Ishikawa (cell line): ENCODE data around the gene PKP4.

ENCODE experiments used
- CEBPB ChIP-seq: IDR thresholded peaks from 2 replicates; pipeline ENCODE4 v1.6.1; 2012
- CREB1 ChIP-seq: IDR thresholded peaks from 2 replicates; pipeline ENCODE4 v1.6.1; 2012; ENCODE audit warnings: low read depth
- EGR1 ChIP-seq: IDR thresholded peaks from 2 replicates; pipeline ENCODE4 v1.6.1; 2012
- EP300 ChIP-seq: IDR thresholded peaks from 2 replicates; pipeline ENCODE4 v1.6.1; 2012; ENCODE audit warnings: borderline replicate concordance
- FOXM1 ChIP-seq: IDR thresholded peaks from 2 replicates; pipeline ENCODE4 v1.6.1; 2012; ENCODE audit warnings: low read depth, borderline replicate concordance
- MAX ChIP-seq: IDR thresholded peaks from 2 replicates; pipeline ENCODE4 v1.6.1; 2012
- NFIC ChIP-seq: IDR thresholded peaks from 2 replicates; pipeline ENCODE4 v1.6.1; 2012
- RAD21 ChIP-seq: IDR thresholded peaks from 2 replicates; pipeline ENCODE4 v1.6.1; 2012; ENCODE audit warnings: low read depth
- REST ChIP-seq: IDR thresholded peaks from 2 replicates; pipeline ENCODE4 v1.6.1; 2012; ENCODE audit warnings: low read depth, mild to moderate bottlenecking
- TAF1 ChIP-seq: IDR thresholded peaks from 2 replicates; pipeline ENCODE4 v1.6.1; 2012; ENCODE audit warnings: low read depth, mild to moderate bottlenecking
- TCF12 ChIP-seq: IDR thresholded peaks from 2 replicates; pipeline ENCODE4 v1.6.1; 2012; ENCODE audit warnings: low read depth
- TEAD4 ChIP-seq: IDR thresholded peaks from 2 replicates; pipeline ENCODE4 v1.6.1; 2012
- USF1 ChIP-seq: IDR thresholded peaks from 2 replicates; pipeline ENCODE4 v1.6.1; 2012
- YY1 ChIP-seq: IDR thresholded peaks from 2 replicates; pipeline ENCODE4 v1.6.1; 2012; ENCODE audit warnings: low read depth
- ZBTB7A ChIP-seq: IDR thresholded peaks from 2 replicates; pipeline ENCODE4 v1.6.1; 2012; ENCODE audit warnings: low read depth

PKP4 gene

GRCh38 chr2:158482594-158482993 lies 25.8 kb downstream of the PKP4 start:
- TF ChIP-seq CEBPB (no peak), MAX (no peak), ZBTB7A (no peak), YY1 (no peak), EGR1 (no peak), EP300 (no peak), RAD21 (no peak), REST (no peak), FOXM1 (no peak), USF1 (no peak), TCF12 (no peak), CREB1 (no peak), TEAD4 (no peak), TAF1 (no peak), NFIC (no peak)

GRCh38 chr2:158484892-158485556 lies 28.3 kb downstream of the PKP4 start:
- TF ChIP-seq EGR1, result no peak
- no peak for TF ChIP-seq YY1
- no peak for TF ChIP-seq RAD21
- TF ChIP-seq FOXM1, result no peak
- TF ChIP-seq EP300, result no peak
- no peak for TF ChIP-seq CEBPB
- no peak for TF ChIP-seq REST

- TF ChIP-seq TAF1 (no peak), FOXM1 (no peak), EP300 (no peak), YY1 (no peak), MAX (no peak), EGR1 (no peak), REST (no peak), CEBPB (no peak), ZBTB7A (no peak), TCF12 (no peak)
Measured at GRCh38 chr2:158486150-158486969, 29.6 kb downstream of the PKP4 start.

- TF ChIP-seq CEBPB (no peak), TEAD4 (no peak), FOXM1 (no peak), EP300 (no peak), REST (no peak), ZBTB7A (no peak), TAF1 (no peak)
Measured at GRCh38 chr2:158486970-158487325, 30.2 kb downstream of the PKP4 start.
